Measurements from ENCODE around the gene CPLANE2.

- TF ChIP-seq CTCF (IDR thresholded peaks at IDR 0.05; ENCODE audit: low read length) (no peak), EZH2 (optimal IDR thresholded peaks at IDR 0.05; ENCODE audit: low read depth, low read length) (no peak), EZH2phosphoT487 (IDR thresholded peaks at IDR 0.05; ENCODE audit: low read length) (no peak)
These were observed 16.9 kb downstream of the CPLANE2 start for GRCh38 chr1:16219968-16220500.

Data from MM.1S (cell line).